CD14-positive monocyte (primary cell): ENCODE data around the gene PPFIBP2. TPM values are rescaled to one million over a fixed set of nuclear protein-coding genes. Genes with fewer than 3 reads are reported as not detected.

ENCODE experiments used
- DNase-seq, 3 donors: peaks; one replicate each; pipeline ENCODE4 v3.0.0-alpha.2; 2011 to 2022
- H2AFZ ChIP-seq: 2 replicates; pipeline ENCODE4 v1.6.0; 2012; ENCODE audit warnings: mild to moderate bottlenecking, low read depth, low read length, inconsistent platforms; ENCODE audit not compliant: insufficient read depth, poor library complexity, severe bottlenecking
- H3K27ac ChIP-seq, 2 donors: 1 replicate in 1 of 2; 2 replicates in 1 of 2; pipeline ENCODE4 v1.5.1; 2012 to 2013; ENCODE audit warnings: low read length in 2 of 2, control low read depth in 1 of 2, inconsistent platforms in 1 of 2, low read depth in 1 of 2, mild to moderate bottlenecking in 1 of 2
- H3K27me3 ChIP-seq, 2 donors: one replicate each; pipeline versions ENCODE4 v1.6.0 to v1.6.1; 2011 to 2013; ENCODE audit warnings: low read length in 2 of 2; ENCODE audit not compliant: control insufficient read depth in 2 of 2, insufficient read depth in 2 of 2
- H3K36me3 ChIP-seq, 2 donors: replicated peaks in 1 of 2; 1 replicate in 1 of 2; 2 replicates in 1 of 2; pipeline versions ENCODE4 v1.5.1 to v1.6.1; 2012 to 2013; ENCODE audit warnings: low read length in 2 of 2, control low read depth in 1 of 2, inconsistent platforms in 1 of 2, mild to moderate bottlenecking in 1 of 2; ENCODE audit not compliant: insufficient read depth in 2 of 2, control insufficient read depth in 1 of 2
- H3K4me1 ChIP-seq, 2 donors: 1 replicate in 1 of 2; 2 replicates in 1 of 2; pipeline versions ENCODE4 v1.5.1 to v1.6.1; 2012 to 2013; ENCODE audit warnings: low read length in 2 of 2, control low read depth in 1 of 2, inconsistent platforms in 1 of 2, mild to moderate bottlenecking in 1 of 2, moderate library complexity in 1 of 2; ENCODE audit not compliant: insufficient read depth in 2 of 2, control insufficient read depth in 1 of 2
- H3K4me2 ChIP-seq: replicated peaks from 2 replicates; pipeline ENCODE3; 2012; ENCODE audit warnings: low read length, moderate library complexity, mild to moderate bottlenecking; ENCODE audit not compliant: poor library complexity, severe bottlenecking; ENCODE audit errors: extremely low read depth
- H3K4me3 ChIP-seq, 3 experiments: fragments of 200-600 bp in 1 of 3; sonication (generic) in 1 of 3; replicated peaks in 1 of 3; 1 replicate in 2 of 3; 2 replicates in 1 of 3; pipeline ENCODE4 v1.5.1; 2011 to 2013; ENCODE audit warnings: low read length in 3 of 3, mild to moderate bottlenecking in 3 of 3, control low read depth in 2 of 3, low read depth in 2 of 3, inconsistent platforms in 1 of 3, moderate library complexity in 1 of 3
- H3K79me2 ChIP-seq: 2 replicates; pipeline ENCODE4 v1.6.0; 2012; ENCODE audit warnings: mild to moderate bottlenecking, control low read depth, inconsistent platforms, low read length, moderate library complexity; ENCODE audit not compliant: insufficient read depth
- H3K9ac ChIP-seq: 2 replicates; pipeline ENCODE4 v1.6.0; 2017; ENCODE audit warnings: low read length, mild to moderate bottlenecking; ENCODE audit not compliant: insufficient read depth, poor library complexity, severe bottlenecking
- H3K9me3 ChIP-seq, 2 donors: replicated peaks in 1 of 2; 1 replicate in 1 of 2; 2 replicates in 1 of 2; pipeline versions ENCODE4 v1.5.1 to v1.6.1; 2012 to 2013; ENCODE audit warnings: low read length in 2 of 2, control low read depth in 1 of 2; ENCODE audit not compliant: control insufficient read depth in 1 of 2, insufficient read depth in 1 of 2
- H4K20me1 ChIP-seq: 2 replicates; pipeline ENCODE4 v1.6.0; 2012; ENCODE audit warnings: mild to moderate bottlenecking, low read length, control low read depth, moderate library complexity; ENCODE audit not compliant: insufficient read depth
- H3K27ac Mint-ChIP-seq, 7 donors: one replicate each; pipeline ENCODE4 v1.8.0; 2020; ENCODE audit warnings: mild to moderate bottlenecking in 7 of 7, mixed read lengths in 7 of 7, moderate library complexity in 6 of 7, inconsistent platforms in 2 of 7
- H3K27me3 Mint-ChIP-seq, 3 donors: one replicate each; pipeline ENCODE4 v1.8.0; 2021 to 2022; ENCODE audit warnings: low read depth in 3 of 3, mild to moderate bottlenecking in 3 of 3, mixed read lengths in 3 of 3, moderate library complexity in 3 of 3, inconsistent platforms in 1 of 3
- H3K36me3 Mint-ChIP-seq, 2 donors: one replicate each; pipeline ENCODE4 v1.8.0; 2020; ENCODE audit warnings: mixed read lengths in 2 of 2, inconsistent platforms in 1 of 2, mild to moderate bottlenecking in 1 of 2
- H3K4me1 Mint-ChIP-seq: one replicate; pipeline ENCODE4 v1.8.0; 2020; ENCODE audit warnings: mild to moderate bottlenecking, mixed read lengths
- H3K4me3 Mint-ChIP-seq, 2 donors: one replicate each; pipeline ENCODE4 v1.8.0; 2020; ENCODE audit warnings: mild to moderate bottlenecking in 2 of 2, mixed read lengths in 2 of 2, moderate library complexity in 1 of 2
- H3K9me3 Mint-ChIP-seq, 7 donors: one replicate each; pipeline ENCODE4 v1.8.0; 2020 to 2022; ENCODE audit warnings: mixed read lengths in 7 of 7, mild to moderate bottlenecking in 6 of 7, moderate library complexity in 6 of 7, inconsistent platforms in 2 of 7
- WGBS: methylation state at CpG from one replicate; pipeline ENCODE4 v1.1.5; 2013; ENCODE audit warnings: missing lambda C conversion rate; ENCODE audit not compliant: insufficient coverage; 5-methylcytosine and 5-hydroxymethylcytosine counted together
- intact Hi-C, 2 donors: fragments of 100-400 bp; cut with micrococcal nuclease; formaldehyde crosslinking; loops; one replicate each; pipeline versions ENCODE4 v1.15.0 to v1.15.1; 2023
- polyA plus RNA-seq, 3 donors: library from polyadenylated mRNA; depleted of rRNA in 1 of 3; unstranded in 2 of 3; stranded (reverse) in 1 of 3; fragments of 300-500 nt in 2 of 3; fragments of >200 nt in 1 of 3; fragmentation: Illumina TruSeq in 2 of 3; gene quantifications; 1 replicate in 2 of 3; 2 replicates in 1 of 3; pipeline ENCODE4 v1.2.3, GENCODE V29; 2012 to 2021
- TF ChIP-seq, protein P1 (sequence below): fragments of 200-600 bp; IDR thresholded peaks from one replicate; pipeline ENCODE4 v1.8.0; 2022; ENCODE audit warnings: antibody characterized with exemption, mild to moderate bottlenecking

Gene PPFIBP2
- polyA plus RNA-seq, 3 donors = 5.9 to 41.6 (median 8.6) TPM

DNA sequence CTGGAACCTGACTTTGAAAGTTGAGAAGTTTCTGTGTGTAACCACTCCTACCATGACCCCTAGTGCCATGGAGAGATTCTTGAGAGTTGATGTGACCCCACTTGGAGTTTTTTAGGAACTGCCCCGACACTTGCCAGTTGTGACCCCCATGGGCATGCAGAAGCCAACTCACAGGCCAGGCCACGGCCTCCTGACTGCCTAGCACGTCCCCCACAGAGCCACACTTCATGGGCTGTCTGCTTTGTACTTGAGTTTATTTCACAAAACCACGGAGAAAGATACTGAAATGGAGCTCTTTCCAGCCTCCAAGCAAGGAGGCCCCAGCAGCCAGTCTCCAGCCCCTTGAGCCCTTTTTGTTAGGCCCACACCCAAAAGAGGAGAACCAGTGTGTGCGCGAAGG lies 151.1 kb downstream of the PPFIBP2 start:
- Mint-ChIP-seq H3K4me3 (no peak overlapping the region), H3K4me1 (peaks cover 2% of the 10 kb centered on the region), H3K9me3 (peaks cover 0 to 1% (median 0%) of the 10 kb centered on the region in 7 donors), H3K27ac (no peak overlapping the region), H3K27me3 (peaks cover 6 to 11% (median 7%) of the 10 kb centered on the region in 3 donors), H3K36me3 (peaks cover 21 to 46% of the 10 kb centered on the region in 2 donors)
- peaks cover 11% of the 10 kb centered on the region for H4K20me1 ChIP-seq
- no peak overlapping the region for H3K27ac ChIP-seq
- H3K9me3 ChIP-seq = no peaks in the 10 kb centered on the region
- no peak overlapping the region for H3K4me3 ChIP-seq
- intact Hi-C loops = loop anchor here (5.0 to 10.0 kb wide), 3 partner anchors 93 to 570 kb away; no protein-coding TSS in a partner anchor
- H3K9ac ChIP-seq = no peak overlapping the region
- H2AFZ ChIP-seq = no peak overlapping the region
- H3K4me1 ChIP-seq = peaks cover 0 to under 1% of the 10 kb centered on the region in 2 donors
- H3K79me2 ChIP-seq = no peaks in the 10 kb centered on the region
- DNase-seq = no peak
- H3K36me3 ChIP-seq = peaks cover 0 to 29% of the 10 kb centered on the region in 2 donors
- TF ChIP-seq, protein P1, sequence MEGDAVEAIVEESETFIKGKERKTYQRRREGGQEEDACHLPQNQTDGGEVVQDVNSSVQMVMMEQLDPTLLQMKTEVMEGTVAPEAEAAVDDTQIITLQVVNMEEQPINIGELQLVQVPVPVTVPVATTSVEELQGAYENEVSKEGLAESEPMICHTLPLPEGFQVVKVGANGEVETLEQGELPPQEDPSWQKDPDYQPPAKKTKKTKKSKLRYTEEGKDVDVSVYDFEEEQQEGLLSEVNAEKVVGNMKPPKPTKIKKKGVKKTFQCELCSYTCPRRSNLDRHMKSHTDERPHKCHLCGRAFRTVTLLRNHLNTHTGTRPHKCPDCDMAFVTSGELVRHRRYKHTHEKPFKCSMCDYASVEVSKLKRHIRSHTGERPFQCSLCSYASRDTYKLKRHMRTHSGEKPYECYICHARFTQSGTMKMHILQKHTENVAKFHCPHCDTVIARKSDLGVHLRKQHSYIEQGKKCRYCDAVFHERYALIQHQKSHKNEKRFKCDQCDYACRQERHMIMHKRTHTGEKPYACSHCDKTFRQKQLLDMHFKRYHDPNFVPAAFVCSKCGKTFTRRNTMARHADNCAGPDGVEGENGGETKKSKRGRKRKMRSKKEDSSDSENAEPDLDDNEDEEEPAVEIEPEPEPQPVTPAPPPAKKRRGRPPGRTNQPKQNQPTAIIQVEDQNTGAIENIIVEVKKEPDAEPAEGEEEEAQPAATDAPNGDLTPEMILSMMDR = no peak
- no peaks in the 10 kb centered on the region for H3K27me3 ChIP-seq
- WGBS = 75% methylated on average over 6 of the region's 6 CpGs
- H3K4me2 ChIP-seq = no peak overlapping the region

DNA sequence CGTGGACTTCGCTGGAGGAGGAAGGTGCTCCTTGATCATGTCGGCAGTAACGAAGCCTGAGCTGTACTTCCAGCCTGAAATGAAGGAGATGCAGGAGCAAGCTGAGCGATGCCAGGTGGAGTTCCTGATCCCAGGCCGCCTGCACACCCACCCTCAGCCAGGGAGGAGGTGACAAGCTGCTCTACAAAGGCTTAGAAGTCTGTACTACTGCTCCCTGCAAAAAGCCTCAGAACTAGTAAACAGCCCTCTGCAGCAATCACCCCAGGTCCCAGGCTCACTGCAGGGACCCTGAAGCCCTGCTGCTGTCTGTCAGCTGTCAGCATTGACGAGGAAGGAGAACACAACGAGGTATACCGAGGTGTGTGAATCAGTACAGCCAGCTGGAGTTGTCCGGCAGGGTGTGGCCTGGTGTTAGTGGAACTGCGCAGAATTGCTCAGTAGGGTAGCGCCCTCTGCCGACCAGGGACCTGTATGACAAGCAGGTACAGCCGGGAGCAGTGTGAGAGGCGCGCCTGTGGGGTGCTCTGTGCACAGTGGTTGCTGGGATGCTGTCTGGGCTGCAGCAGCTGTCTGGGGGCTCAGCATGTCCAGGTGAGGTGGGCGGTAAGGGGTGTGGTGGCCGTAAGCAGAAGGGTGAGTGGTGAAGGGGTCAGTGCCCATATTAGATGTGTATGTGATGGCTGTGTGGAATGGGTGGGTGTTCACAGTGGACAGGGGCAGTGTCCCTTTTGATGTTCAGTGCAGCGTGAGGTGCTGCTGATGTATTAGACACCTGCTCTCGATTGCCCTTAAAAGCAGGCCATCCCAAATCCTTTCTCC lies 151.9 kb downstream of the PPFIBP2 start:
- Mint-ChIP-seq H3K36me3 (peaks cover 21 to 45% of the 10 kb centered on the region in 2 donors), H3K27me3 (peaks cover 6 to 11% (median 7%) of the 10 kb centered on the region in 3 donors), H3K9me3 (peaks cover 0 to 1% (median 0%) of the 10 kb centered on the region in 7 donors), H3K27ac (peak overlapping the region in 1 of 7 donors; percentile 65), H3K4me3 (no peak overlapping the region), H3K4me1 (peaks cover 9% of the 10 kb centered on the region)
- intact Hi-C loops = loop anchor here (5.0 to 10.0 kb wide), 3 partner anchors 93 to 571 kb away; no protein-coding TSS in a partner anchor
- no peak overlapping the region for H3K27ac ChIP-seq
- no peaks in the 10 kb centered on the region for H3K27me3 ChIP-seq
- DNase-seq = peak; percentile 67 to 76 (median 70)
- H4K20me1 ChIP-seq = peaks cover 11% of the 10 kb centered on the region
- peaks cover 7 to 8% of the 10 kb centered on the region in 2 donors for H3K4me1 ChIP-seq
- no peak overlapping the region for H2AFZ ChIP-seq
- no peak overlapping the region for H3K4me3 ChIP-seq
- 54% methylated on average over 14 of the region's 20 CpGs for WGBS
- no peaks in the 10 kb centered on the region for H3K79me2 ChIP-seq
- H3K9me3 ChIP-seq = no peaks in the 10 kb centered on the region
- no peak overlapping the region for H3K4me2 ChIP-seq
- H3K9ac ChIP-seq = no peak overlapping the region
- TF ChIP-seq, protein P1 = peak; percentile 97
- peaks cover 0 to 29% of the 10 kb centered on the region in 2 donors for H3K36me3 ChIP-seq
